HepG2 (cell line): ENCODE measurements around the gene ECHS1.

ENCODE experiments used
- GTF2F1 ChIP-seq: fragments of 150-350 bp; IDR thresholded peaks from 2 replicates; pipeline ENCODE4 v1.6.1; 2014; ENCODE audit warnings: low read length
- POLR2A ChIP-seq, 2 experiments: IDR thresholded peaks; 2 replicates each; pipeline ENCODE4 v1.6.1; 2011; ENCODE audit warnings: low read depth in 2 of 2, low read length in 2 of 2, mild to moderate bottlenecking in 1 of 2, moderate library complexity in 1 of 2; ENCODE audit not compliant: insufficient read depth in 1 of 2
- SRY ChIP-seq: sonication (generic); formaldehyde crosslinking; IDR thresholded peaks from 2 replicates; pipeline ENCODE4 v1.8.0; 2022; ENCODE audit warnings: mild to moderate bottlenecking, missing genetic modification reagents
- TCF7L2 ChIP-seq: IDR thresholded peaks from 2 replicates; pipeline ENCODE4 v1.6.1; 2011; ENCODE audit warnings: mild to moderate bottlenecking, low read depth, low read length, moderate library complexity
- TP53 ChIP-seq: sonication (generic); formaldehyde crosslinking; conservative IDR thresholded peaks from 2 replicates; pipeline ENCODE4 v1.4.0; 2020; ENCODE audit warnings: missing genetic modification reagents
- ZNF263 ChIP-seq: sonication (generic); formaldehyde crosslinking; IDR thresholded peaks from 2 replicates; pipeline ENCODE4 v1.4.0; 2020; ENCODE audit warnings: missing genetic modification reagents
- TF ChIP-seq, protein P1 (sequence below): sonication (generic); formaldehyde crosslinking; IDR thresholded peaks from 2 replicates; pipeline ENCODE4 v1.5.0; 2020; ENCODE audit warnings: mild to moderate bottlenecking, missing genetic modification reagents, moderate library complexity
- TF ChIP-seq, protein P2 (sequence below): sonication (generic); formaldehyde crosslinking; IDR thresholded peaks from 2 replicates; pipeline ENCODE4 v1.4.0; 2020; ENCODE audit warnings: missing genetic modification reagents

DNA sequence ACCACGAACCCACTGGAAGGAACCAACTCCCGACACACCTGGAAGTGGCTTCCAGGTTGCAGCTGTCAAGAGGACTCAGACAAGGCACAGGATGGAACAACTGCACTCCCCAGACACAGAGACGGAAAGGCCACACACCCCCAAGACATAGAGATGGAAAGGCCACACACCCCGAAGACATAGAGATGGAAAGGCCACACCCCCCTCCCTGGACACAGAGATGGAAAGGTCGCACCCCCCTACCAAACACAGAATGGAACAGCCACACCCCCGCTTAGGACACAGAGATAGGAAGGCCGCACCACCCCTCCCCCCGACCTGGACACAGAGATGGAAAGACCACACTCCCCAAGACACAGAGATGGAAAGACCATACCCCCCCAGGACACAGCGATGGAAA is 56.9 kb downstream of the ECHS1 start:
- TF ChIP-seq GTF2F1 (no peak), TP53 (no peak), SRY (no peak), POLR2A (IDR thresholded peaks at IDR 0.05; ENCODE audit: insufficient read depth in 1 of 2, low read depth in 2 of 2, low read length in 2 of 2) (no peak), ZNF263 (CRISPR knock-in tag) (no peak), TCF7L2 (no peak)
- TF ChIP-seq, protein P1, sequence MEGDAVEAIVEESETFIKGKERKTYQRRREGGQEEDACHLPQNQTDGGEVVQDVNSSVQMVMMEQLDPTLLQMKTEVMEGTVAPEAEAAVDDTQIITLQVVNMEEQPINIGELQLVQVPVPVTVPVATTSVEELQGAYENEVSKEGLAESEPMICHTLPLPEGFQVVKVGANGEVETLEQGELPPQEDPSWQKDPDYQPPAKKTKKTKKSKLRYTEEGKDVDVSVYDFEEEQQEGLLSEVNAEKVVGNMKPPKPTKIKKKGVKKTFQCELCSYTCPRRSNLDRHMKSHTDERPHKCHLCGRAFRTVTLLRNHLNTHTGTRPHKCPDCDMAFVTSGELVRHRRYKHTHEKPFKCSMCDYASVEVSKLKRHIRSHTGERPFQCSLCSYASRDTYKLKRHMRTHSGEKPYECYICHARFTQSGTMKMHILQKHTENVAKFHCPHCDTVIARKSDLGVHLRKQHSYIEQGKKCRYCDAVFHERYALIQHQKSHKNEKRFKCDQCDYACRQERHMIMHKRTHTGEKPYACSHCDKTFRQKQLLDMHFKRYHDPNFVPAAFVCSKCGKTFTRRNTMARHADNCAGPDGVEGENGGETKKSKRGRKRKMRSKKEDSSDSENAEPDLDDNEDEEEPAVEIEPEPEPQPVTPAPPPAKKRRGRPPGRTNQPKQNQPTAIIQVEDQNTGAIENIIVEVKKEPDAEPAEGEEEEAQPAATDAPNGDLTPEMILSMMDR (CRISPR knock-in tag): no peak
- TF ChIP-seq, protein P2, sequence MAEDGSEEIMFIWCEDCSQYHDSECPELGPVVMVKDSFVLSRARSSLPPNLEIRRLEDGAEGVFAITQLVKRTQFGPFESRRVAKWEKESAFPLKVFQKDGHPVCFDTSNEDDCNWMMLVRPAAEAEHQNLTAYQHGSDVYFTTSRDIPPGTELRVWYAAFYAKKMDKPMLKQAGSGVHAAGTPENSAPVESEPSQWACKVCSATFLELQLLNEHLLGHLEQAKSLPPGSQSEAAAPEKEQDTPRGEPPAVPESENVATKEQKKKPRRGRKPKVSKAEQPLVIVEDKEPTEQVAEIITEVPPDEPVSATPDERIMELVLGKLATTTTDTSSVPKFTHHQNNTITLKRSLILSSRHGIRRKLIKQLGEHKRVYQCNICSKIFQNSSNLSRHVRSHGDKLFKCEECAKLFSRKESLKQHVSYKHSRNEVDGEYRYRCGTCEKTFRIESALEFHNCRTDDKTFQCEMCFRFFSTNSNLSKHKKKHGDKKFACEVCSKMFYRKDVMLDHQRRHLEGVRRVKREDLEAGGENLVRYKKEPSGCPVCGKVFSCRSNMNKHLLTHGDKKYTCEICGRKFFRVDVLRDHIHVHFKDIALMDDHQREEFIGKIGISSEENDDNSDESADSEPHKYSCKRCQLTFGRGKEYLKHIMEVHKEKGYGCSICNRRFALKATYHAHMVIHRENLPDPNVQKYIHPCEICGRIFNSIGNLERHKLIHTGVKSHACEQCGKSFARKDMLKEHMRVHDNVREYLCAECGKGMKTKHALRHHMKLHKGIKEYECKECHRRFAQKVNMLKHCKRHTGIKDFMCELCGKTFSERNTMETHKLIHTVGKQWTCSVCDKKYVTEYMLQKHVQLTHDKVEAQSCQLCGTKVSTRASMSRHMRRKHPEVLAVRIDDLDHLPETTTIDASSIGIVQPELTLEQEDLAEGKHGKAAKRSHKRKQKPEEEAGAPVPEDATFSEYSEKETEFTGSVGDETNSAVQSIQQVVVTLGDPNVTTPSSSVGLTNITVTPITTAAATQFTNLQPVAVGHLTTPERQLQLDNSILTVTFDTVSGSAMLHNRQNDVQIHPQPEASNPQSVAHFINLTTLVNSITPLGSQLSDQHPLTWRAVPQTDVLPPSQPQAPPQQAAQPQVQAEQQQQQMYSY (CRISPR knock-in tag): no peak
